Mononuclear cell (primary cell): ENCODE data around the gene GLTP. TPM values are rescaled to one million over a fixed set of nuclear protein-coding genes. Genes with fewer than 3 reads are reported as not detected.

ENCODE experiments used
- H3K27me3 ChIP-seq: 2 replicates; pipeline ENCODE4 v1.6.0; 2011; ENCODE audit warnings: low read length, control low read depth; ENCODE audit not compliant: insufficient read depth
- H3K4me1 ChIP-seq: 2 replicates; pipeline ENCODE4 v1.5.1; 2011; ENCODE audit warnings: mild to moderate bottlenecking, low read length, control low read depth; ENCODE audit not compliant: insufficient read depth
- H3K4me3 ChIP-seq: 2 replicates; pipeline ENCODE4 v1.5.1; 2011; ENCODE audit warnings: mild to moderate bottlenecking, low read length, moderate library complexity
- H3K9me3 ChIP-seq: 2 replicates; pipeline ENCODE4 v1.5.1; 2011; ENCODE audit warnings: low read depth, mild to moderate bottlenecking, control low read depth, low read length
- total RNA-seq: library from RNA; depleted of rRNA; stranded (reverse); fragments of >200 nt; gene quantifications from one replicate; pipeline ENCODE4 v1.2.3, GENCODE V29; 2012

The GLTP gene
- total RNA-seq, 1 donor = 63.0 TPM

DNA sequence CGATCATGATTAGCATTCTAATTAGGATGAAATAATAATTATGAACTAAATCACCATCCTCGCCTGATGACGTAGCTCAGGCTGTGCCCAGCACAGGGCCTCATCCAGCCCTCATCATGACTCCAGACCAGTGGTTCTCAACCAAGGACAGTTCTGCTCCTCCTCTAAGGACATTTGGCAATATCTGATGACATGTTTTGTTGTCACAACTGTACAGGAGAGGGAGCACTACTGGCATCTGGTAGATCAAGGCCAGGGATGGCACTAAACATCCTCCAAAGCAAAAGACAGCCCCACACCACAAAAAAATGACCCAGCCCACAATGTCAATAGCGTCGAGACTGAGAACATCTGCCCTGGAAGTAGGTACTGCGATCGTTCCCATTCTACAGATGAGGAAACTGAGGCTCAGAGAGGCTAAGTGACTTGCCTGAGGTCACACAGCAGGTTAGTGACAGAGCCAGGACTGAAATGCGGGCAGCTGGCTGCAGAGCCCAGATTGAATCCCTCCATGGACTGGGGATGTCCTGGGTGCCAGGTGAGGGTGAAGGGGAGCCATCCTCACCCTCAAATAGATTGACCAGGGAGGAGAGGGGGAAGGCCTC is 62.6 kb downstream of the GLTP start:
- H3K27me3 ChIP-seq = no peaks in the 10 kb centered on the region

DNA sequence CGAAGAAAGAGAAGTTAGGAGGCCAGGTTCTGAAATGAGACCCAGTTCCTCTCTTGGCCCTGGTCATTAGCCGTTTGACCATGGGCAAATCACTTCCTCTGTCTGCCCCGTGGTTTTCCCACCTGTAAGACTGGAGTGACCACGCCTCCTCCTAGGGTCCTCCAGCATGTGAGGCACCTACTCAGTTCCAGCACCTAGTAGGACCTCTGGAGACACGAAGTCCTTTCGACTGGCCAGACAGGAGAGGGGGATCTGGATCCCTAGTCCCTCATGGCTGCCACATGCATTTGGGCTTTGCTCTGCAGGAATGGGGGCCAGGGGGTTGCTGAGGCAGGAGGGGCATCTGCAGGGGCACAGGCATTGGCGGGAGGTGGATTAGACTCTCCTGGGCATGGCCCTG is 63.5 kb downstream of the GLTP start:
- H3K4me1 ChIP-seq = peaks cover 6% of the 10 kb centered on the region
- H3K9me3 ChIP-seq = no peaks in the 10 kb centered on the region
- H3K4me3 ChIP-seq = no peak overlapping the region
- no peaks in the 10 kb centered on the region for H3K27me3 ChIP-seq

More for the DNA sequence above, 62.6 kb downstream of the GLTP start:
- Histone ChIP-seq H3K4me3 (no peak overlapping the region), H3K4me1 (peaks cover 6% of the 10 kb centered on the region), H3K9me3 (no peaks in the 10 kb centered on the region)

DNA sequence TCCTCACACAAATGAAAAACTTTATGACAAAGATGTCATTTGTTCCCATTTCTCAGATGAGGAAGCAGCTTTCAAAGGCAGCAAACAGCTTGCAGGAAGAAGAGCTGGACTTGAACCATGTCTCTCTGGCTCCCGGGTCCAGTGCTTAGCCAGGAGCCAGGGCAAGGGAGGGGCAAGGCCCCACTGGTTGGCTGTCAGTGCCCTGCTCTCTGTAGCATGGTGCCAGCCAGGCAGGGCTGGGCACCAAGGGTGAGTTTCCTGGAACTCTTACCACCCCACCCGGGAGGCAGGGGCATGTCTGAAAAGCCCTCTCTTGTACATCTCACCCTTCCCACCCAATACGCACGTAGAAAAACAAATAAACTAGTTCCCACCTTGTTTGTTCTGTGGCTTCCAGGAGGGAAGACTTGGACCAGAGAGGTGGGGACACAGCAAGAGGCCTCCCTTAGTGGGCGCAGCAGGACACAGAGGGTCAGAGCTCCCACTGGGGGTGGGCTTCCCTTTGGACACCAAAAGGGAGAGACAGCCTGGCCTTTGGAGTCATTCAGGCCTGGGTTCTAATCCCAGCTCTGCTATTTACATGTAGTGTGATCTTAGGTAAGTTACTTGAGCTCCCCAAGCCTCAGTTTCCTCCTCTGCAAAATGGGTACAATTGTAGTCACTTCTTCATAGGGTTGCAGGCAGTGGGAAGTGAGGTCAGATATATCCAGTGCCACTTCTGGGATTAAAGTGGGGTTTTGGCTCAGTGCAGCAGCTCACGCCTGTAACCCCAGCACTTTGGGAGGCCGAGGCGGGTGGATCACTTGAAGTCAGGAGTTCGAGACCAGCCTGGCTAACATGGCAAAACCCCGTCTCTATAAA is 64.4 kb downstream of the GLTP start:
- no peaks in the 10 kb centered on the region for H3K9me3 ChIP-seq
- H3K27me3 ChIP-seq = no peaks in the 10 kb centered on the region
- H3K4me3 ChIP-seq = no peak overlapping the region
- H3K4me1 ChIP-seq = peaks cover 6% of the 10 kb centered on the region

DNA sequence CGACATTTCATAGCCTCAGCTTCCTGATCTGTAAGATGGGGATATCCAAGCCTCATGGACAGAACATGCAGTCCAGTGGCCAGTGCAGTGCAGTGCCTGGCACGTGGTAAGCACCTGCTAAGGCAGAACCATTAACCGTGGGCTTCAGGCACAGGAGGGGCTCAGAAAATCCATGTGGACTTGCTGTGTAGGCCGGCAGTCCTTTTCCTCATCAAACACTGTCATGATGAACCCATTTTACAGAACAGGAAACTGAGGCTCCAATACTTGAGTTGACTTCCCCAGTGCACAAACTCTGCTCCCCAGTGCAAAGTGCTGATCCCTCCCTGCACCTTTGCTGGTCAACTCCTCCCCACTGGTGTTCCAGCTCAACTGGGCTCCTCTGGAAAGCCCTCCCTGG is 65.1 kb downstream of the GLTP start:
- Histone ChIP-seq H3K4me3 (no peak overlapping the region), H3K9me3 (no peaks in the 10 kb centered on the region), H3K27me3 (no peaks in the 10 kb centered on the region)

DNA sequence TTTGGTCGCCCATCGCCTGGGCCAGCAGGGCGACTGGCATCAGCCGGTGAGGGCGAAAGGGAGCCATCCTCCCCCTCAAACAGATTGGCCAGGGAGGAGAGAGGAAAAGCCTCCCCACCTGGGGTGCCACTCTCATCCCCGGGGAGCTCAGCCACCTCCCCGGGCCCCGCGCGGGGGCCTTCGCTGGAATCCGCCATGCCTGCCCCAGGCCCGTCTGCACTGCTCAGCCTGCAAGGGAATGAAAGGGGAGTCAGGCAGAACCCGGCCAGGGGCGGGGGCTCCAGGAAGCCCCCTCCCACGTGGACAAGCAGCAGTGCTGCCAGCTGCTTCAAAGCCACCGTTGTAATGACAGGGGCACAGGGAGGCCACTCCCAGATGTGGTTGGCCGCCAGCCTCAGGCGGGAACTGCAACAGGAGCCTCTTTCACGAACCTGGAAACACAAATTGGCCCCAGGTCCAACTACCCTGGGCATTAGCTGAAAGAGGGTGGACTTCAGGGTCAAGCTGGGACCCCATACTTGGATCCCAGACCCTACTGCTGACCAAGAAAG is 65.7 kb downstream of the GLTP start:
- H3K27me3 ChIP-seq = no peaks in the 10 kb centered on the region

More for the DNA sequence above, 65.1 kb downstream of the GLTP start:
- H3K4me1 ChIP-seq = peaks cover 6% of the 10 kb centered on the region

DNA sequence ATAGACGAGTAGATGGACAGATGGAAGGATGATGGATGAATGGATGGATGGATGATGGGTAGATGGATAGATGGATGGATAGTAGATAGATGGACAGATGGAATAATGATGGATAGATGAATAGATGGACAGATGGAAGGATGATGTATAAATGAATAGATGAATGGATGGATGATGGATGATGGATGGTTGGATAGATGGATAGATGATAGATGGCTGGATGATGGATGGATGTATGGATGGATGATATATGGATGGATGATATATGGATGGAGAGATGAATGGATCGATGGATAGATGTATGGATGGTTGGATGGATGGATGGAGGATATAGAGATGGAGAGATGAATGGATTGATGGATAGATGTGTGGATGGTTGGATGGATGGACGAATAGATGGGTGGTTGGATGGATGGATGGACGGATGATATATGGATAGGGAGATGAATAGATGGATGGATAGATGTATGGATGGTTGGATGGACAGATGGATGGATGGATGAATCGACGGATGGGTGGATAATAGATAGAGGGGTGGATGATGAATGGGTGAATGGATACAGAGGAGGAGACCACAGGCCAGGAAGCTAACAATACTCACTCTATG is 66.4 kb downstream of the GLTP start:
- Histone ChIP-seq H3K9me3 (no peaks in the 10 kb centered on the region), H3K4me3 (no peak overlapping the region), H3K4me1 (peaks cover 6% of the 10 kb centered on the region), H3K27me3 (no peaks in the 10 kb centered on the region)

More for the DNA sequence above, 65.7 kb downstream of the GLTP start:
- Histone ChIP-seq H3K9me3 (no peaks in the 10 kb centered on the region), H3K4me1 (peaks cover 6% of the 10 kb centered on the region), H3K4me3 (no peak overlapping the region)

DNA sequence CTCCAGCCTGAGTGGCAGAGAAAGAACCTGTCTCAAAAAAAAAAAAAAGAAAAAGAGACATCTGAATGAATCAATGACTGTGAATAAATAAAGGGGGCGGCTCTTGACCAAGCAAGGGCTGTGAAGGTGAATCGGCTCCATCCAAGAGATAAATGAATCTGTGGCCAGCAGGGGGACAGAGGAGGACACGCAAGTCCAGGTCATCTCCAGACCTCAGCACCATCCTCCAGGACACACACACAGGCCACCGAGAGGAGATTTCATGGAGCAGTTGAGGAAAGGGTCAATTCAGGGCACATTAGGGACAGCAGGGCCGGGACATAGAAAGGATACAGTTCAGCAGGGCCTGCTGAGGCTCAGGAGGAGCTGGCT is 68.7 kb downstream of the GLTP start:
- Histone ChIP-seq H3K4me3 (no peak overlapping the region), H3K9me3 (no peaks in the 10 kb centered on the region), H3K27me3 (no peaks in the 10 kb centered on the region), H3K4me1 (no peaks in the 10 kb centered on the region)

DNA sequence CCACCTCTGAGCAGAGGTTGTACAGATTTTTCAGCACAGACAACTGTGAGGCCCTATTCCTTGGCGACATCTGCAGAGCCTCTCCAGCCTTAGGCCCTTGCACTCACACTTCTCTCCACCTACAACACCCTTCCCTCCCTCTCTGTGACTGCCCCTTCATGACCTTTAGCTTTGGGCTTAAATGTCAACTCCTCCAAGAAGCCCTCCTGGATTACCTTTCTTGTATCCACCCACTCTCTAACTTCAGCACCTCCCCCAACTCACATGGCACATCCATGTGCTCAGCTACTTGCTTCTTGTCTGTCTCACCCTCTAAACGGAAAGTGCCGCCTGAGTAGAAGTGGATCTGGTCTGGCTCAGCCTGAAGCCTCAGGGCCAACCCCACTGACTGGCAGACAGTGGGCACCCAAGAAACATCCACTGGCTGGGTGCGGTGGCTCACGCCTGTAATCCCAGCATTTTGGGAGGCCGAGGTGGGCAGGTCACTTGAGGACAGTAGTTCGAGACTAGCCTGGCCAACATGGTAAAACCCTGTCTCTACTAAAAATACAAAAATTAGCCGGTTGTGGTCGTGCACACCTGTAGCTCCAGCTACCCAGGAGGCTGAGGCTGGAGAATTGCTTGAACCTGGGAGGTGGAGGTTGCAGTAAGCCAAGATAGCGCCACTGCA is 69.3 kb downstream of the GLTP start:
- Histone ChIP-seq H3K4me3 (no peak overlapping the region), H3K27me3 (no peaks in the 10 kb centered on the region), H3K4me1 (no peaks in the 10 kb centered on the region), H3K9me3 (no peaks in the 10 kb centered on the region)

DNA sequence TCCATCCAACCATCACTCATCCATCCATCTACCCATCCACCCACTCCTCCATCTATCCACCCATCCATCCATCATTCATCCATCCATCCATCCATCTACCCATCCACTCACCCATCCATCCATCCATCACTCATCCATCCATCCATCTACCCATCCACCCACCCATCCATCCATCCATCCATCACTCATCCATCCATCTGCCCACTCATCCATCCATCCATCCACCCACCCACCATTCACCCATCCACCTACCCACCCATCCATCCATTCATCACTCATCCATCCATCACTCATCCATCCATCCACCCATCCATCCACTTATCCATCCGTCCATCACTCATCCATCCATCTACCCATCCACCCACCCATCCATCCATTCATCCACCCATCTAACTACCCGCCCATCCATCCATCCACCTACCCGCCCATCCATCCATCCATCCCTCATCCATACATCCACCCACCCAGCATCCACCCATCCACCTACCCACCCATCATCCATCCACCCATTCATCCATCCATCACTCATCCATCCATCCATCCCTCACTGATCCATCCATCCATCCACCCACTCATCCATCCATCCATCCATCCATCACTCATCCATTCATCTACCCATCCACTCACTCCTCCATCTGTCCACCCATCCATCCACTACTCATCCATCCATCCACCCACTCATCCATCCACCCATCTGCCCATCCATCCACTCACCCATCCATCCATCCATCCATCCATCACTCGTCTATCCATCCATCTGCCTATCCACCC is 71.3 kb downstream of the GLTP start:
- no peaks in the 10 kb centered on the region for H3K9me3 ChIP-seq
- no peaks in the 10 kb centered on the region for H3K27me3 ChIP-seq
- H3K4me3 ChIP-seq = no peak overlapping the region
- H3K4me1 ChIP-seq = peaks cover 4% of the 10 kb centered on the region

DNA sequence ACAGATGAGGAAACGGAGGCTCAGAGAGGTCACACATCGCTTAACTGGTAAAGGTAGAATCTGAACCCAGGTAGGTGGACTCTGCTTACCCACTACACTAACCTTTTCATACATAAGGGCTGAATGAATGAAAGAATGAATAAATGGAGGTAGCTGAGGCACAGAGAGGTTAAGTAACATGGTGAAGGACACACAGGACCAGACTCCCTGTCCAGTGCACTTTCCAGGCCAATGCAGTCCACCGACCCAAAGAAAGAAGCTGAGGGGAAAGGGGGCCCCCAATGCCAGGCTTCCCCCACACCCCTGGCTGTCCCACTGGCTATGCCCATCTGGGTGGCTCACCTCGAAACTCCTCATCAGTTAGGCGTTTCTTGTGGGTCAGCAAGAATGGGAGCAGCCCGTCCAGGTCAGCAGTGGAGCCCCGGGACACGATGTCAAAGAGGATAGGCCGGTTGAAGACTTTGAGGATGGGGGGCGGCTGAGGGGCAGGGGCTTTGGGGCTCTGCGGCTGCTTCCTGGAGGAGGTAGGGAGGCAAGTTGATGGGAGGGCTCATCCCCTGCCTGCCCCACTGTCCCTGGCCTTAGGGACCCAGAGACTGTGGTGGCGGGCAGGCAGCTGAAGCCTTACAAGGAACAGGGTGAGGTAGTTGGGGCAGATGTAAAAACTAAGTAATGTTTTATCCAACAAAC is 72.2 kb downstream of the GLTP start:
- H3K4me3 ChIP-seq = no peak overlapping the region
- no peaks in the 10 kb centered on the region for H3K9me3 ChIP-seq
- H3K4me1 ChIP-seq = peaks cover 4% of the 10 kb centered on the region
- H3K27me3 ChIP-seq = no peaks in the 10 kb centered on the region

DNA sequence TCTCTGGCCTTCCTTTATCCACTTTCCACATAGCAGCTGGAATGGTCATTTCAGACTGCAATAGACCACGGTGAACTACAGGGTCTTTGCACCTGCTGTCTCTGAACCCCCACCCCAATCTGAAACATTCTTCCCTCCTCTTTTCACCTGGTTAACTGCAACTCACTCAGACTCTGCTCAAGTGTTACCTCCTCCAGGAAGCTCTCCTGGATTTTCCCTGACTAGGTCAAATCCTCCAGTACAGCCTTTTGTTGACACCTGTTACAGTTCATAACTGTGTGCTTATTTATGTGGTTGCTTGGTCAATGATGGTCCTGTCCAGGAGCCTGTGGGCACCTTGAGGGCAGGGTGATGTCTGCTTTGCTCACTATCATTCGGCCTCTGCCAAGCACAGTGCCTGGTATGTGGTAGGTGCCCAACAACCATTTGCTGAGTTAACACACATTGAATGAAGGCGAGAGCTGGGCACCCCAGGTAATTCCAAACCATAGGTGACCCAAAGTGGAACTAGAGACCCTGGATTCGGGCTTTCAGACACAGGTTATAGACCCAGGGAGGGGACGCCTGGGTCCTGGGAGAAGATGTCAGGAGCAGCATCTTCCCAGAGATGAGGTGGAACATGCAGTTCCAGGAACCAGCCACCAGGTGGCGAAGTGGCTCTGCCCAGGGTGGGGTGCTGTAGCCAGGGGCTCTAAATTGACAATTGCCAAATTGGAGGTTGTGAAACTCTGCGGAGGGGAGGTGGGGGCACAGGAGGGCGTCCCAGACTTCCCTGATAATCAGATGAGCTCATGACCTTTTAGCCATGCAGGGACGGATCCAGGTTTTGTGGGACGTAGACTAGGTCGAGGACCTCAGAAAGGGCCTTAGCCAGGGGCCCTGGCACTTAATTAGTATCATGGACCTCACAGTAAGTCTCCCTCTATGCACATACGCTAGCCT is 75.2 kb downstream of the GLTP start:
- Histone ChIP-seq H3K4me1 (peaks cover 4% of the 10 kb centered on the region), H3K9me3 (no peaks in the 10 kb centered on the region), H3K4me3 (no peak overlapping the region), H3K27me3 (no peaks in the 10 kb centered on the region)

DNA sequence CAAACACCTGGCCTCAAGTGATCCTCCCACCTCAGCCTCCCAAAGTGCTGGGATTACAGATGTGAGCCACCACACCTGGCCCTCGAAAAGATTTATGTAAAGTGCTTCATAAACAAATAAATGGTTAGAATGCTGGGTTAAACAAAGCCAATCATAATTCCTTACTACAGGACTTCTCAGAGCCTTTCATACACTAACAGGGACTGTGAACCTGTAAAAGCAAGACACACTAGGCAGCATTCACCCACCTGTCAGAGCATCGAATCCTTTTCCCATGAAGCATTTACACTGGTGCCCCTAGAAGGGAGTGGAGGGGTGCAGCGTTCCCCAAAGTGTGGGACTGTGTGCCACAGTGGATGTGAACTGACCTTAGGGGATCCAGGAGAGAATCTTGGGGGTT is 76.7 kb downstream of the GLTP start:
- Histone ChIP-seq H3K9me3 (no peaks in the 10 kb centered on the region), H3K4me3 (no peak overlapping the region), H3K27me3 (no peaks in the 10 kb centered on the region), H3K4me1 (peaks cover 4% of the 10 kb centered on the region)

DNA sequence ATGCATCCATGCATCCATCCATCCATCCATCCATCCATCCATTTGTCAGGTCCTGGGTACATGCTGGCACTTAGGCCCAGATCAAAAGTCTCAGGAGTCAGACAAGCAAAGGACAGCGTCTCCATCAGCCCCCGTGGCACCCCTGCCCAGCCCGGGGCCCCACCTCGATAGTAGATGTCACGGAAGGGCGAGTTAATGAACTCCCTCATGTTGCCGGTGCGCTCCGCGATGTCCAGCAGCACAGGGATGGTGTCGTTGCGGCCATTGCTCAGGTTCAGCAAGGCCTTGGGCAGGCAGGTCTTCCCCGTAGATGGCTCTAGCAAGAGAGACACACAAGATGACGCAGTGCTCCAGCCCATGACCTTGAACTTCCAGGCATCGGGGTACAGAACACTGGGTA is 77.5 kb downstream of the GLTP start:
- no peak overlapping the region for H3K4me3 ChIP-seq
- no peaks in the 10 kb centered on the region for H3K9me3 ChIP-seq
- no peaks in the 10 kb centered on the region for H3K27me3 ChIP-seq
- H3K4me1 ChIP-seq = peaks cover 7% of the 10 kb centered on the region
